Heart left ventricle (tissue), 16 donors: ENCODE results near the gene C1orf115. TPM values are rescaled to one million over a fixed set of nuclear protein-coding genes. Genes with fewer than 3 reads are reported as not detected.

Experiments
- ATAC-seq, 4 donors: fragments of 200-7000 bp; cut with Tn5 transposase; one replicate each; pipeline ENCODE4 v1.9.1; 2020 to 2022; ENCODE audit warnings: moderate library complexity in 4 of 4, mild to moderate bottlenecking in 3 of 4, moderate number of reproducible peaks in 1 of 4
- DNase-seq, 5 donors: peaks; one replicate each; pipeline ENCODE4 v3.0.0-alpha.2; 2020
- H3K27ac ChIP-seq, 12 donors: fragments of 200-600 bp; sonication (generic) in 4 of 12; one replicate each; pipeline versions ENCODE4 v1.5.0 to v1.8.0; 2016 to 2022; ENCODE audit warnings: mild to moderate bottlenecking in 2 of 12
- H3K27me3 ChIP-seq, 9 donors: fragments of 200-600 bp; sonication (generic) in 2 of 9; one replicate each; pipeline versions ENCODE4 v1.5.1 to v1.8.0; 2016 to 2022; ENCODE audit warnings: mild to moderate bottlenecking in 3 of 9
- H3K36me3 ChIP-seq, 9 donors: fragments of 200-600 bp; sonication (generic) in 2 of 9; one replicate each; pipeline versions ENCODE4 v1.5.0 to v1.8.0; 2018 to 2022; ENCODE audit warnings: mild to moderate bottlenecking in 2 of 9
- H3K4me1 ChIP-seq, 12 donors: fragments of 200-600 bp; sonication (generic) in 4 of 12; one replicate each; pipeline versions ENCODE4 v1.5.0 to v1.8.0; 2016 to 2022; ENCODE audit warnings: mild to moderate bottlenecking in 3 of 12
- H3K4me3 ChIP-seq, 12 donors: fragments of 200-600 bp; sonication (generic) in 4 of 12; one replicate each; pipeline versions ENCODE4 v1.5.0 to v1.8.0; 2017 to 2022; ENCODE audit warnings: mild to moderate bottlenecking in 9 of 12, moderate library complexity in 4 of 12
- H3K9me3 ChIP-seq, 12 donors: fragments of 200-600 bp; sonication (generic) in 4 of 12; one replicate each; pipeline versions ENCODE4 v1.5.0 to v1.8.0; 2016 to 2022; ENCODE audit warnings: mild to moderate bottlenecking in 1 of 12
- POLR2A ChIP-seq, 2 donors: fragments of 450-650 bp; IDR thresholded peaks; one replicate each; pipeline ENCODE4 v1.6.1; 2017; ENCODE audit warnings: antibody characterized with exemption in 2 of 2, mild to moderate bottlenecking in 2 of 2, moderate library complexity in 2 of 2
- WGBS, 4 donors: extraction: QIAGEN DNeasy Blood & Tissue Kit in 2 of 4; methylation state at CpG; one replicate each; pipeline versions ENCODE4 v1.1.5 to v1.1.7; 2013 to 2018; 5-methylcytosine and 5-hydroxymethylcytosine counted together
- intact Hi-C, 10 donors: fragments of 100-400 bp; cut with DNase I; formaldehyde crosslinking; loops; one replicate each; pipeline versions ENCODE4 v1.11.1 to v1.14.2; 2022
- polyA plus RNA-seq, 2 donors: library from polyadenylated mRNA; stranded (reverse); fragments of 200-250 nt; gene quantifications; one replicate each; pipeline ENCODE4 v1.2.3, GENCODE V29; 2013
- total RNA-seq, 9 donors: library from RNA; depleted of rRNA in 2 of 9; stranded (reverse); fragments of >200 nt in 2 of 9; fragmentation: NEBNext Ultra II Directional in 3 of 9; extraction: Animal tissue kit (Norgen Biotek cat#: 25700) in 3 of 9; gene quantifications; one replicate each; pipeline versions ENCODE4 v1.1.0 to v1.2.4, GENCODE V29; 2016 to 2023
- TF ChIP-seq, protein P1 (sequence below), 12 donors: fragments of 200-600 bp; sonication (generic) in 4 of 12; IDR thresholded peaks; one replicate each; pipeline versions ENCODE4 v1.5.0 to v1.8.0; 2018 to 2022; ENCODE audit warnings: antibody characterized with exemption in 12 of 12, mild to moderate bottlenecking in 5 of 12
- donor health status: ischemic (EF 13 %, LVEDD 7.1; RV severe dilation, severe dysfunction).
- donor health status: healthy with polysubstance abuse.
- donor health status: DM: no; HTN: yes; CAD: no.
- donor health status: DM: no; HTN: no; CAD: no.
- donor health status: ischemic (EF 25% LVEDD 6.9; RV normal size, moderate dysfunction).
- donor health status: ischemic (EF 25% LVEDD 5.7; RV mildly dilated, moderate dysfunction).
- donor health status: healthy.
- donor health status: DM: yes; HTN: yes; CAD: no.
- donor health status: ischemic (EF 35%, LVEDD 5.7; RV mildly dilated, moderate dysfunction).
- donor health status: nonischemic (EF 11% LVEDD 7.7; RV severe dilation, severe dysfunction).
- donor health status: DM: yes; HTN: yes; CAD: no.
- donor health status: PGD.
- donor health status: ischemic (EF 29% LVEDD 5.4; RV normal size, mild dysfunction).
- donor health status: nonischemic (EF 23%, LVEDD 6.1; RV moderate dilation, normal function).

The C1orf115 gene
- total and polyA plus RNA-seq, 11 donors, result 8.5 to 39.0 (median 16.3) TPM

DNA sequence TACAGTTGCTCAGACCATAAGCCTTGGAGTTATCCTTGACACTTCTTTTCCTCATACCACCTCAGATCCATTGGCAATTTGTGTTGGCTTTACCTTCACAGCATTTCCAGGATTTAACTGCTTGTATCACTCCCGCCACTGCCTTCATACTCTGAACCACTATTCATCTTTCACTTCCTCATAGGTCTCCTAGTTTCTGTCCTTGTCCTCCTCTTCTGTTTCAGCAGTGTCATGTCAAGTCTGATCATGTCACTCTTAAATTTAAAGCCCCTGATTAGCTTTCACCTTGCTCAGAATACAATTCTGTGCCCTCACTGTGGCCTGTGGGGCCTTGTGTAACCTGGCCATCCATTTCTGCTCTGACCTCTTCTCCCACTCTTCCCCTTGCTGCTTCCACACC is 34.7 kb upstream of the C1orf115 start:
- Histone ChIP-seq H3K9me3 (no peaks in the 10 kb centered on the region), H3K27ac (no peak overlapping the region), H3K27me3 (no peaks in the 10 kb centered on the region), H3K4me1 (peaks cover 0 to 8% (median 0%) of the 10 kb centered on the region in 12 donors), H3K4me3 (no peak overlapping the region), H3K36me3 (peaks cover 0 to 50% (median 5%) of the 10 kb centered on the region in 9 donors)
- DNase-seq (no peak), ATAC-seq (no peak)
- intact Hi-C loops, result no loop called here
- no peak for TF ChIP-seq POLR2A (IDR thresholded peaks at IDR 0.05)
- TF ChIP-seq, protein P1, sequence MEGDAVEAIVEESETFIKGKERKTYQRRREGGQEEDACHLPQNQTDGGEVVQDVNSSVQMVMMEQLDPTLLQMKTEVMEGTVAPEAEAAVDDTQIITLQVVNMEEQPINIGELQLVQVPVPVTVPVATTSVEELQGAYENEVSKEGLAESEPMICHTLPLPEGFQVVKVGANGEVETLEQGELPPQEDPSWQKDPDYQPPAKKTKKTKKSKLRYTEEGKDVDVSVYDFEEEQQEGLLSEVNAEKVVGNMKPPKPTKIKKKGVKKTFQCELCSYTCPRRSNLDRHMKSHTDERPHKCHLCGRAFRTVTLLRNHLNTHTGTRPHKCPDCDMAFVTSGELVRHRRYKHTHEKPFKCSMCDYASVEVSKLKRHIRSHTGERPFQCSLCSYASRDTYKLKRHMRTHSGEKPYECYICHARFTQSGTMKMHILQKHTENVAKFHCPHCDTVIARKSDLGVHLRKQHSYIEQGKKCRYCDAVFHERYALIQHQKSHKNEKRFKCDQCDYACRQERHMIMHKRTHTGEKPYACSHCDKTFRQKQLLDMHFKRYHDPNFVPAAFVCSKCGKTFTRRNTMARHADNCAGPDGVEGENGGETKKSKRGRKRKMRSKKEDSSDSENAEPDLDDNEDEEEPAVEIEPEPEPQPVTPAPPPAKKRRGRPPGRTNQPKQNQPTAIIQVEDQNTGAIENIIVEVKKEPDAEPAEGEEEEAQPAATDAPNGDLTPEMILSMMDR (IDR thresholded peaks at IDR 0.05), result no peak
- 88 to 98% (median 94%) methylated on average over 1 of the region's 1 CpG for WGBS, 4 donors

- Histone ChIP-seq H3K4me1 (peaks cover 0 to 8% (median 0%) of the 10 kb centered on the region in 12 donors), H3K27ac (no peak overlapping the region), H3K9me3 (no peaks in the 10 kb centered on the region), H3K27me3 (no peaks in the 10 kb centered on the region), H3K36me3 (peaks cover 0 to 51% (median 5%) of the 10 kb centered on the region in 9 donors), H3K4me3 (no peak overlapping the region)
- no peak for TF ChIP-seq POLR2A (IDR thresholded peaks at IDR 0.05)
- TF ChIP-seq, protein P1 (IDR thresholded peaks at IDR 0.05), result no peak
- no peak for DNase-seq
- intact Hi-C loops, result no loop called here
- no peak for ATAC-seq
Measured at GRCh38 chr1:220655961-220656740, 34.0 kb upstream of the C1orf115 start.

- Histone ChIP-seq H3K4me3 (no peak overlapping the region), H3K4me1 (no peaks in the 10 kb centered on the region), H3K9me3 (peaks cover 0 to 18% (median 5%) of the 10 kb centered on the region in 12 donors), H3K27ac (no peak overlapping the region), H3K36me3 (peaks cover 0 to 17% (median 0%) of the 10 kb centered on the region in 9 donors), H3K27me3 (peaks cover 0 to 4% (median 0%) of the 10 kb centered on the region in 9 donors)
- intact Hi-C loops, result no loop called here
- TF ChIP-seq, protein P1 (IDR thresholded peaks at IDR 0.05), result no peak
- TF ChIP-seq POLR2A (IDR thresholded peaks at IDR 0.05), result no peak
- DNase-seq (no peak), ATAC-seq (no peak)
- 86 to 96% (median 88%) methylated on average over 3 of the region's 3 CpGs for WGBS, 4 donors
Measured at GRCh38 chr1:220666349-220666748, 23.8 kb upstream of the C1orf115 start.

DNA sequence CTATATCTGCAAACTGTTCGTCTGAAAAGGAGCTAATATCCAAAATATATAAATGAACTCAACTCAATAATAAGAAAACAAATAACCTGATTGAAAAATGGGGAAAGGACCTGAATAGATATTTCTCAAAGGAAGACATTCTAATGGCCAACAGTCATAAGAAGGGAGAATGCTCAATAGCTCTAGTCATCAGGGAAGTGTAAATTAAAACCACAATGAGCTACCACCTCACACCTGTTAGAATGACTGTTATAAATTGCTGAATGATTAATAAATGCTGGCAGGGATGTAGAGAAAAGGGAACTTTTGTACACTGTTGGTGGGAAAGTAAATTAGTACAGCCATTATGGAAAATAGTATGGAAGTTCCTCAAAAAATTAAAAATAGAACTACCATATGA is 21.2 kb upstream of the C1orf115 start:
- Histone ChIP-seq H3K36me3 (no peaks in the 10 kb centered on the region), H3K27me3 (peaks cover 0 to 4% (median 0%) of the 10 kb centered on the region in 9 donors), H3K27ac (no peak overlapping the region), H3K9me3 (peaks cover 0 to 18% (median 5%) of the 10 kb centered on the region in 12 donors), H3K4me3 (no peak overlapping the region), H3K4me1 (no peaks in the 10 kb centered on the region)
- 78 to 93% (median 89%) methylated on average over 1 of the region's 1 CpG for WGBS, 4 donors
- intact Hi-C loops, result no loop called here
- ATAC-seq, result no peak
- DNase-seq, result no peak
- TF ChIP-seq, protein P1 (IDR thresholded peaks at IDR 0.05), result no peak
- no peak for TF ChIP-seq POLR2A (IDR thresholded peaks at IDR 0.05)
